Occipital lobe (tissue), 2 donors: ENCODE data around the gene RPEL1. TPM values are rescaled to one million over a fixed set of nuclear protein-coding genes. Genes with fewer than 3 reads are reported as not detected.
"Not testable (repeated sequence)": the region's sequence is repeated elsewhere in the genome, so short reads cannot be mapped to it uniquely, and the experiment has no call there.

ENCODE experiments used
- DNase-seq: peaks from one replicate; lab custom pipeline; 2025; lab: John Stamatoyannopoulos, UW
- total RNA-seq: library from RNA; depleted of rRNA; stranded (reverse); fragments of >200 nt; gene quantifications from one replicate; pipeline ENCODE4 v1.2.3, GENCODE V29; 2014

The RPEL1 gene
- 0.16 TPM for total RNA-seq

- not testable (repeated sequence) for DNase-seq
These were observed at the start of gene RPEL1 for GRCh38 chr10:103245587-103245986. RPEL1 (plus strand) TSS chr10:103245887; CDS start chr10:103245997, 110 bp downstream.

- no peak for DNase-seq
These were observed 49.2 kb upstream of the RPEL1 start for GRCh38 chr10:103196516-103196915.

- DNase-seq, result no peak
These were observed 48.5 kb upstream of the RPEL1 start for GRCh38 chr10:103197174-103197573.

GRCh38 chr10:103197903-103198302, 47.8 kb upstream of the RPEL1 start:
- DNase-seq, result no peak

- no peak for DNase-seq
These were observed 47.0 kb upstream of the RPEL1 start for GRCh38 chr10:103198648-103199047.

- DNase-seq, result no peak
These were observed 46.2 kb upstream of the RPEL1 start for GRCh38 chr10:103199488-103199887.

- no peak for DNase-seq
These were observed 43.4 kb upstream of the RPEL1 start for GRCh38 chr10:103202319-103202718.

- no peak for DNase-seq
These were observed 42.2 kb upstream of the RPEL1 start for GRCh38 chr10:103203466-103203865.

GRCh38 chr10:103204353-103205255, 41.1 kb upstream of the RPEL1 start:
- no peak for DNase-seq

GRCh38 chr10:103205401-103205800, 40.3 kb upstream of the RPEL1 start:
- not testable (repeated sequence) for DNase-seq

- DNase-seq, result not testable (repeated sequence)
These were observed 39.0 kb upstream of the RPEL1 start for GRCh38 chr10:103206715-103207114.

GRCh38 chr10:103207141-103207540, 38.5 kb upstream of the RPEL1 start:
- no peak for DNase-seq

- DNase-seq, result not testable (repeated sequence)
These were observed 38.0 kb upstream of the RPEL1 start for GRCh38 chr10:103207643-103208042.

- not testable (repeated sequence) for DNase-seq
These were observed 35.4 kb upstream of the RPEL1 start for GRCh38 chr10:103210262-103210661.

- DNase-seq, result no peak
These were observed 30.1 kb upstream of the RPEL1 start for GRCh38 chr10:103215601-103216000.

GRCh38 chr10:103216362-103216761, 29.3 kb upstream of the RPEL1 start:
- not testable (repeated sequence) for DNase-seq

- no peak for DNase-seq
These were observed 21.6 kb upstream of the RPEL1 start for GRCh38 chr10:103224133-103224532.

GRCh38 chr10:103224721-103225120, 21.0 kb upstream of the RPEL1 start:
- not testable (repeated sequence) for DNase-seq

GRCh38 chr10:103225939-103226338, 19.7 kb upstream of the RPEL1 start:
- DNase-seq, result no peak

GRCh38 chr10:103227416-103227815, 18.3 kb upstream of the RPEL1 start:
- DNase-seq, result no peak

GRCh38 chr10:103231047-103231551, 14.6 kb upstream of the RPEL1 start:
- DNase-seq, result no peak

GRCh38 chr10:103232131-103232673, 13.5 kb upstream of the RPEL1 start:
- DNase-seq, result no peak
